Epithelial cell of esophagus (primary cell): ENCODE results near the gene UBB.
A peak's percentile ranks its signal among the peaks of the same experiment; 100 is the strongest.

Source experiments
- DNase-seq: peaks from one replicate; pipeline ENCODE4 v3.0.0; 2010; ENCODE audit warnings: low read depth
- H3K4me3 ChIP-seq: 2 replicates; pipeline ENCODE4 v1.5.1; 2011; ENCODE audit warnings: mild to moderate bottlenecking, low read length, control low read depth
- TF ChIP-seq, protein P1 (sequence below): IDR thresholded peaks from 2 replicates; pipeline ENCODE4 v1.5.1; 2011; ENCODE audit warnings: low read depth, mild to moderate bottlenecking, low read length, control low read depth, inconsistent platforms; ENCODE audit not compliant: insufficient read depth; ENCODE audit errors: missing control alignments

Gene UBB

GRCh38 chr17:16353317-16354174, 27.3 kb upstream of the UBB start, which contains the start of gene CENPV:
Gene CENPV (minus strand): TSS chr17:16353469. CDS start chr17:16353436, 33 bp downstream.
- DNase-seq: peak; percentile 44
- TF ChIP-seq, protein P1, sequence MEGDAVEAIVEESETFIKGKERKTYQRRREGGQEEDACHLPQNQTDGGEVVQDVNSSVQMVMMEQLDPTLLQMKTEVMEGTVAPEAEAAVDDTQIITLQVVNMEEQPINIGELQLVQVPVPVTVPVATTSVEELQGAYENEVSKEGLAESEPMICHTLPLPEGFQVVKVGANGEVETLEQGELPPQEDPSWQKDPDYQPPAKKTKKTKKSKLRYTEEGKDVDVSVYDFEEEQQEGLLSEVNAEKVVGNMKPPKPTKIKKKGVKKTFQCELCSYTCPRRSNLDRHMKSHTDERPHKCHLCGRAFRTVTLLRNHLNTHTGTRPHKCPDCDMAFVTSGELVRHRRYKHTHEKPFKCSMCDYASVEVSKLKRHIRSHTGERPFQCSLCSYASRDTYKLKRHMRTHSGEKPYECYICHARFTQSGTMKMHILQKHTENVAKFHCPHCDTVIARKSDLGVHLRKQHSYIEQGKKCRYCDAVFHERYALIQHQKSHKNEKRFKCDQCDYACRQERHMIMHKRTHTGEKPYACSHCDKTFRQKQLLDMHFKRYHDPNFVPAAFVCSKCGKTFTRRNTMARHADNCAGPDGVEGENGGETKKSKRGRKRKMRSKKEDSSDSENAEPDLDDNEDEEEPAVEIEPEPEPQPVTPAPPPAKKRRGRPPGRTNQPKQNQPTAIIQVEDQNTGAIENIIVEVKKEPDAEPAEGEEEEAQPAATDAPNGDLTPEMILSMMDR: no peak
- peak within 1 kb of the TSS; percentile 43 for H3K4me3 ChIP-seq

- TF ChIP-seq, protein P1: no peak
- DNase-seq: no peak
- H3K4me3 ChIP-seq: no peak overlapping the region
These were observed 26.3 kb upstream of the UBB start for GRCh38 chr17:16354585-16354984.

GRCh38 chr17:16358394-16358793, 22.5 kb upstream of the UBB start:
- TF ChIP-seq, protein P1: no peak
- H3K4me3 ChIP-seq: no peak overlapping the region
- no peak for DNase-seq

DNA sequence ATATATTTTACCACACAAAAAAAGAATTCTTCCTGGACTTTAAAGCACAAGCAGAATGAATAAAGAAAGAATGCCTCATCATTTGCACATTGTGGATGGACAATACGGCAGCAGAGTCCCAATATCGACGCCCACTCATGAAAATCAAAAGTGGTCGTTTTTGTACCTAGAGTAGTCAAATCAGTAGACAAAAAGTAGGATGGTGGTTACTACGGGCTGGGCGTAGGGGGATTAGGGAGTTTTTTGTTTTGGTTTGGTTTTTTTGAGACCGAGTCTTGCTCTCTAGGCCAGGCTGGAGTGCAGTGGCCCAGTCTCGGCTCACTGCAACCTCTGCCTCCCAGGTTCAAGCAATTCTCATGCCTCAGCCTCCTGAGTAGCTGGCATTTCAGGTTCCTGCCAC, 19.0 kb upstream of the UBB start:
- no peak for DNase-seq
- TF ChIP-seq, protein P1: no peak
- H3K4me3 ChIP-seq: no peak overlapping the region

DNA sequence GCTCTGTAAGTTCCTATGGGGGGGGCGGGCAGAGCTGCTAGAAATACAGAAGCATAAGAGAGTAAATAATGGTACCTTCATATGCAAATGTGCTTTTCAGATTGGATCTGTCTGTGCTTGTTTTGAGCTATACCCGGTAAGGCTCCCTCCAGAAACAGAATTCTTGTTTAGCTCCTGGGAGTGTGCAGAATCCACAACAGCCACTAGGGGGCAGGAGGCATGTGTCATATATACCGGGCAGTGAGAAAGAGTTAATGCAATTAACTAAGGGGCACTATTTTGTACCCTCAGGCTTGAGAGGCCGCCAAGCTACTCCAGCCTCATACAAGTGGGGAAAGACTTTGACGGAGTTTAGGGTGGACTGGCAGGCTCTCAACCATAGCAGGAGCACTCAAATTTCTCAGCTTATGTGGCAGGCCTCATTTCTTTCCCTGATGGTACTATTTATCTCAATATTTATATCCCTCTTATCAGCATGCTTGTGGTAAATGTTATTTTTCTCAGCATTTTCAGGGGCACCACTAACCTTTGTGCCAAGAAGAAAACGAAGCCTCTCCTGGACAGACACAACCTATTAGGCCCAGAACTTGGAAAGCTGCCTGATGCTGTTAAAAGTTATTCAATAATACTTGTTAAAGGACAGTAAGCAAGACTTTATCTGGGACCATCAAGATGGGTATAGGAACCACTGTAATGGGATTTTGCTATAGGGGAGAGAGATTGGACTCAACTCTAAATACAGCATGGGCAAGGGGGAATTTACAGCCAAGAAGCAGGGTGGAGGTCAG, 16.9 kb upstream of the UBB start:
- H3K4me3 ChIP-seq: no peak overlapping the region
- peak; percentile 85 for DNase-seq
- TF ChIP-seq, protein P1: peak; percentile 98

- no peak overlapping the region for H3K4me3 ChIP-seq
- DNase-seq: no peak
- TF ChIP-seq, protein P1: no peak
These were observed 16.3 kb upstream of the UBB start for GRCh38 chr17:16364625-16365024.
